ENCODE measurements around the gene NUMB.

DNA sequence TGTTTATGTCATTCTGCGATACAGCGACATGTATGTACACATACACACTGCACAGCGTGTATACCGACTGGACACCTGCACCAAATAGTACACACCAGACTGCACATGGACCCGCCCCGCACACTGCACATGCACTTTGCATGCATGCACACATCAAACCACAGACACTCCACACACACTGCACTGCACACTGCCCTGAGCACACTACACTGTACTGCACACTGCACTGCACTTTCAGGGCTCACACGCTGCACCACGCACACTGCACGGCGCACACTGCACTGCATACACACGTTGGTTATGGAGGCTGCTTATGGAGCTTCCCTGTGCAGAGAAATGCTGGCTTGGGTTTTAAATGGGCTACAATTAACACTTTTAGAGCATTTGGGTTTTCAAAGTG is 219.4 kb downstream of the NUMB start:
- TF ChIP-seq, protein P1, sequence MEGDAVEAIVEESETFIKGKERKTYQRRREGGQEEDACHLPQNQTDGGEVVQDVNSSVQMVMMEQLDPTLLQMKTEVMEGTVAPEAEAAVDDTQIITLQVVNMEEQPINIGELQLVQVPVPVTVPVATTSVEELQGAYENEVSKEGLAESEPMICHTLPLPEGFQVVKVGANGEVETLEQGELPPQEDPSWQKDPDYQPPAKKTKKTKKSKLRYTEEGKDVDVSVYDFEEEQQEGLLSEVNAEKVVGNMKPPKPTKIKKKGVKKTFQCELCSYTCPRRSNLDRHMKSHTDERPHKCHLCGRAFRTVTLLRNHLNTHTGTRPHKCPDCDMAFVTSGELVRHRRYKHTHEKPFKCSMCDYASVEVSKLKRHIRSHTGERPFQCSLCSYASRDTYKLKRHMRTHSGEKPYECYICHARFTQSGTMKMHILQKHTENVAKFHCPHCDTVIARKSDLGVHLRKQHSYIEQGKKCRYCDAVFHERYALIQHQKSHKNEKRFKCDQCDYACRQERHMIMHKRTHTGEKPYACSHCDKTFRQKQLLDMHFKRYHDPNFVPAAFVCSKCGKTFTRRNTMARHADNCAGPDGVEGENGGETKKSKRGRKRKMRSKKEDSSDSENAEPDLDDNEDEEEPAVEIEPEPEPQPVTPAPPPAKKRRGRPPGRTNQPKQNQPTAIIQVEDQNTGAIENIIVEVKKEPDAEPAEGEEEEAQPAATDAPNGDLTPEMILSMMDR (IDR thresholded peaks at IDR 0.05) = no peak
- TF ChIP-seq POLR2A (IDR thresholded peaks at IDR 0.05) = no peak
